ENCODE results near the gene HJV. TPM values are rescaled to one million over a fixed set of nuclear protein-coding genes. Genes with fewer than 3 reads are reported as not detected.

The HJV gene
- total and polyA plus RNA-seq, 2 of the 13 experiments (the other 11 are each of a cell fraction or from before 2014, with no cell fraction given): 0.18 TPM; not detected in 1

DNA sequence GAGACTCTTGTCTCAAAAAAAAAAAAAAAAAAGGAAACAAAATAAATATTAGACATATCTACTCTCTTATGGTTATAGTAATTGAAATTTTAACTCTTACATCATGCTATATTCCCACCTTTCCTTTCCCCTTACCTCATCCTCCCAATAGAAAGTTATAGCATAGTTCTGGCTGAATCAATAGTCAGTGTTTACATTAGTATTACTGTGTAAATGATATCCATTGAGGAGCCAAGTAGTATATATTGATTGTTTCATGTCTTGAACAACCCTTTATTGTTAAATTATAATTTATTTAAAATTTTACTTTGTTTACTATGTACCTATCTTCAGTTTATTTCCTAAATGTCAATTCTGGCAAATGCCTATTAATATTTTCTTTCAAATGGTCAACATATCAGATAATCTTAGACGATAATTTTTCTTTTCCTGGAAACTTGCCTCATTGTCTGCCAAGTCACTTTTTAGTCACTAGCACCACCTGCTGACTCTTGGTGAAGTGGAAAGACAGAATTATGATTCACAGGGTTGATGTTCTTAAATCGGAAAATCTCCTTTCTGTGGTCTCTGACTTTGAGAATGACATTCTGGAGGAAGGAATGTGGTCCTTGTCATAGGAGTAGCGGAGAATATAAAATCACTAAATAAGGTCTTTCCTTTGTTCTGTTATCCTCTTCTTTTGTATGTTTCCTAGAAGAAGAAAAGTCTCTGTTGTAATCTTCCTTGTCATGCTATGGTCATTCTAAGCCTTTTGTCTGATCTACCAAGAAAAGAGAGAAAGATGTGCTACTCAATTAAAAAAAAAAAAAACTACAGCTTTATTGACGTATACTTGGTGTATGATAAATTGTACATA lies 8.6 kb downstream of the HJV start (continued):
- TF ChIP-seq, protein P1, sequence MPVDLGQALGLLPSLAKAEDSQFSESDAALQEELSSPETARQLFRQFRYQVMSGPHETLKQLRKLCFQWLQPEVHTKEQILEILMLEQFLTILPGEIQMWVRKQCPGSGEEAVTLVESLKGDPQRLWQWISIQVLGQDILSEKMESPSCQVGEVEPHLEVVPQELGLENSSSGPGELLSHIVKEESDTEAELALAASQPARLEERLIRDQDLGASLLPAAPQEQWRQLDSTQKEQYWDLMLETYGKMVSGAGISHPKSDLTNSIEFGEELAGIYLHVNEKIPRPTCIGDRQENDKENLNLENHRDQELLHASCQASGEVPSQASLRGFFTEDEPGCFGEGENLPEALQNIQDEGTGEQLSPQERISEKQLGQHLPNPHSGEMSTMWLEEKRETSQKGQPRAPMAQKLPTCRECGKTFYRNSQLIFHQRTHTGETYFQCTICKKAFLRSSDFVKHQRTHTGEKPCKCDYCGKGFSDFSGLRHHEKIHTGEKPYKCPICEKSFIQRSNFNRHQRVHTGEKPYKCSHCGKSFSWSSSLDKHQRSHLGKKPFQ (CRISPR knock-in tag; IDR thresholded peaks at IDR 0.05; ENCODE audit: insufficient replicate concordance): no peak
- TF ChIP-seq FOXA1 (IDR thresholded peaks at IDR 0.05) (peak; percentile 60; the same call in 1 of the 2 replicates), FOXA1 (CRISPR knock-in tag; IDR thresholded peaks at IDR 0.05) (peak; percentile 41; the same call in 1 of the 2 replicates), MXI1 (IDR thresholded peaks at IDR 0.05; ENCODE audit: borderline replicate concordance, low read depth, low read length) (no peak), FOXA3 (CRISPR knock-in tag; IDR thresholded peaks at IDR 0.05) (peak; percentile 82), PREB (CRISPR knock-in tag; IDR thresholded peaks at IDR 0.05) (no peak), ZNF501 (CRISPR knock-in tag; IDR thresholded peaks at IDR 0.05) (no peak), FOSL1 (CRISPR knock-in tag; IDR thresholded peaks at IDR 0.05; ENCODE audit: borderline replicate concordance) (no peak), SMAD3 (CRISPR knock-in tag; IDR thresholded peaks at IDR 0.05) (no peak), ZNF615 (CRISPR knock-in tag; IDR thresholded peaks at IDR 0.05; ENCODE audit: borderline replicate concordance) (no peak), CENPT (CRISPR knock-in tag; IDR thresholded peaks at IDR 0.05; ENCODE audit: low read depth) (no peak), ETV6 (CRISPR knock-in tag; conservative IDR thresholded peaks at IDR 0.05) (no peak), GATAD2A (CRISPR knock-in tag; IDR thresholded peaks at IDR 0.05) (peak; percentile 76), ZSCAN22 (CRISPR knock-in tag; IDR thresholded peaks at IDR 0.05) (no peak), CBX1 (IDR thresholded peaks at IDR 0.05; ENCODE audit: low read depth) (no peak), ZFX (CRISPR knock-in tag; IDR thresholded peaks at IDR 0.05; ENCODE audit: low read depth) (no peak), ELF3 (CRISPR knock-in tag; IDR thresholded peaks at IDR 0.05) (no peak), SMARCE1 (IDR thresholded peaks at IDR 0.05; ENCODE audit: borderline replicate concordance) (no peak), ATF7 (IDR thresholded peaks at IDR 0.05) (peak; percentile 48; the same call in 1 of the 2 replicates), ATF7 (CRISPR knock-in tag; IDR thresholded peaks at IDR 0.05) (no peak), HMG20A (CRISPR knock-in tag; IDR thresholded peaks at IDR 0.05; ENCODE audit: borderline replicate concordance) (0 out of 2 replicates have a peak, but pooled peaks have one; percentile 7)
- TF ChIP-seq, protein P2, sequence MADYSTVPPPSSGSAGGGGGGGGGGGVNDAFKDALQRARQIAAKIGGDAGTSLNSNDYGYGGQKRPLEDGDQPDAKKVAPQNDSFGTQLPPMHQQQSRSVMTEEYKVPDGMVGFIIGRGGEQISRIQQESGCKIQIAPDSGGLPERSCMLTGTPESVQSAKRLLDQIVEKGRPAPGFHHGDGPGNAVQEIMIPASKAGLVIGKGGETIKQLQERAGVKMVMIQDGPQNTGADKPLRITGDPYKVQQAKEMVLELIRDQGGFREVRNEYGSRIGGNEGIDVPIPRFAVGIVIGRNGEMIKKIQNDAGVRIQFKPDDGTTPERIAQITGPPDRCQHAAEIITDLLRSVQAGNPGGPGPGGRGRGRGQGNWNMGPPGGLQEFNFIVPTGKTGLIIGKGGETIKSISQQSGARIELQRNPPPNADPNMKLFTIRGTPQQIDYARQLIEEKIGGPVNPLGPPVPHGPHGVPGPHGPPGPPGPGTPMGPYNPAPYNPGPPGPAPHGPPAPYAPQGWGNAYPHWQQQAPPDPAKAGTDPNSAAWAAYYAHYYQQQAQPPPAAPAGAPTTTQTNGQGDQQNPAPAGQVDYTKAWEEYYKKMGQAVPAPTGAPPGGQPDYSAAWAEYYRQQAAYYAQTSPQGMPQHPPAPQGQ (CRISPR knock-in tag; IDR thresholded peaks at IDR 0.05; ENCODE audit: borderline replicate concordance): no peak
- TF ChIP-seq, protein P3, sequence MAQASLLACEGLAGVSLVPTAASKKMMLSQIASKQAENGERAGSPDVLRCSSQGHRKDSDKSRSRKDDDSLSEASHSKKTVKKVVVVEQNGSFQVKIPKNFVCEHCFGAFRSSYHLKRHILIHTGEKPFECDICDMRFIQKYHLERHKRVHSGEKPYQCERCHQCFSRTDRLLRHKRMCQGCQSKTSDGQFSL (CRISPR knock-in tag; IDR thresholded peaks at IDR 0.05): no peak
